D721Med (cell line): ENCODE data around the gene ARID1B.

Experiments used
- DNase-seq: peaks from one replicate; pipeline ENCODE4 v3.0.0; 2011; ENCODE audit warnings: low spot score; ENCODE audit not compliant: insufficient read length
- FAIRE-seq: peaks from 2 replicates; lab custom pipeline; 2011; peaks lifted over from hg19 to GRCh38; lab: Jason Lieb, UNC
- TF ChIP-seq, protein P1 (sequence below): IDR thresholded peaks from 2 replicates; pipeline ENCODE4 v1.5.1; 2012; ENCODE audit warnings: mild to moderate bottlenecking, control low read depth; ENCODE audit not compliant: insufficient read depth; ENCODE audit errors: missing control alignments

The ARID1B gene

DNA sequence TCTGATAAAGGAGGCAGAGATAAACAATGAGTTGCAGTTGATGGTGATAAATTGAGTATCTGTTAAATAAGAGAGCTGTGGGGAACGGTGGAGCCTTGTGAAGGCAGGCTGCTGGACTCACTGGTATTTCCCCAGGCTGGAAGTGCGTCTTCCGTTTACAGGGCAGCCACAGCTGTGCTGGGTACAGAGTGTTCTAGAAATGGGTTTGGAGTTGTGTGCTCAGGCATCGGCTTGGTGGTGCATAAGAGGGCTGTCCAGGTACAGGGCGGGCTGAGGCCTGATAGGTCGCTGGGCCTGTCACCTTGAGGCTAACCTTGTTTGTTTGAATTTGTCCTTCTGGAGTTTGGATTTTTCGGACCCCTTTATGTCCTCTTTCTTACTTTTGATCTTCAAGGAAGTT is 39.3 kb downstream of the ARID1B start:
- FAIRE-seq = no peak
- TF ChIP-seq, protein P1, sequence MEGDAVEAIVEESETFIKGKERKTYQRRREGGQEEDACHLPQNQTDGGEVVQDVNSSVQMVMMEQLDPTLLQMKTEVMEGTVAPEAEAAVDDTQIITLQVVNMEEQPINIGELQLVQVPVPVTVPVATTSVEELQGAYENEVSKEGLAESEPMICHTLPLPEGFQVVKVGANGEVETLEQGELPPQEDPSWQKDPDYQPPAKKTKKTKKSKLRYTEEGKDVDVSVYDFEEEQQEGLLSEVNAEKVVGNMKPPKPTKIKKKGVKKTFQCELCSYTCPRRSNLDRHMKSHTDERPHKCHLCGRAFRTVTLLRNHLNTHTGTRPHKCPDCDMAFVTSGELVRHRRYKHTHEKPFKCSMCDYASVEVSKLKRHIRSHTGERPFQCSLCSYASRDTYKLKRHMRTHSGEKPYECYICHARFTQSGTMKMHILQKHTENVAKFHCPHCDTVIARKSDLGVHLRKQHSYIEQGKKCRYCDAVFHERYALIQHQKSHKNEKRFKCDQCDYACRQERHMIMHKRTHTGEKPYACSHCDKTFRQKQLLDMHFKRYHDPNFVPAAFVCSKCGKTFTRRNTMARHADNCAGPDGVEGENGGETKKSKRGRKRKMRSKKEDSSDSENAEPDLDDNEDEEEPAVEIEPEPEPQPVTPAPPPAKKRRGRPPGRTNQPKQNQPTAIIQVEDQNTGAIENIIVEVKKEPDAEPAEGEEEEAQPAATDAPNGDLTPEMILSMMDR = no peak
- DNase-seq = no peak

DNA sequence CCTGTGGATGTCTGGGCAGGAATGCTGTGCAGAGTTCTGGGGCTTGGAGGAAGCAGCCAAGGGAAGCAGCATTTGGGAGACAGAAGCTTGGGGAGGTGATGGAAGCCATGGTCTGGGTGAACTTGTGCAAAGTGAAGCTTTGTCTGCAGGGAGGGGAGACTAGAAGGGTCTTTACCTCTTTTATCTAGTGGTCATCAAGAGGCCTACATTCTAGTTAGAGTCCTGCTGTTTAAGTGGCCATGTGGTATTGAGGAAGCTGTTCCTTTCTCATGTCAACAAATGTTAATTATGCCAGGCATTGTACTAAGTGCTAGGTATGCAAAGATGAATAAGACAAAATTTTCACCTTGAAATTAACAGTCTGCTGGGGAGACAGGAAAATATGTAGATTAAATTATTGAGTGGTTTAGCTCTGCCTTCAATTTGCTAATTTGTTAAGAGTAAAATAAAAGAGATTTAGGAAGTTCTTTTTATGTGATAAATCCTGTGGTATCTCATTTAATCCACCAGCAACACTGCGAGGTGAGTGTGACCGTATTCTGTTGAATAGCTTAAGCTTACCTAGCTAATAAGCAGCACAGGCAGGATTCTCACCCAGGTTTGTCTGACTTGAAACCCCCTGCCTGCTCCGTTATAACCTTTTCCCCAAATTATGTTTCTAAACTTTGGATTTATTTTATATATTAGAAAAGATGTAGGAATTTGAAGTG is 43.1 kb downstream of the ARID1B start:
- FAIRE-seq (no peak), DNase-seq (no peak)
- TF ChIP-seq, protein P1 = no peak

DNA sequence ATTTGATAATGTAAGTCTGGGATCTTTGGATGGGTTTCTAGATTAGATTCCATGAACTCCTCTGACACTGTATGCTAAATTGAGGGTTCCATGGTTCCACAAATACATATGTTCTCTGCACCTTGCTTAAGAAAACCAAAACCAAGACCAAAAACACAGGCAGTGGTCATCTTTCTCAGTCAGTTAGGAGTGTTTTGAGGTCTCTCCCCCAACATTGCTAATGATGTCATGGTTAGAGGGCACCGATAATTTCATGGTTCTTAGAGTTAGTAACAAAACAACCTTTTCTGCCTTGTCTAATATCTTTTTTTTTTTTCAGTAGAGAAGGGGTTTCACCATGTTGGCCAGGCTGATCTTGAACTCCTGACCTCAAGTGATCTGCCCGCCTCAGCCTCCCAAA is 44.5 kb downstream of the ARID1B start:
- TF ChIP-seq, protein P1 = no peak
- FAIRE-seq (no peak), DNase-seq (no peak)

DNA sequence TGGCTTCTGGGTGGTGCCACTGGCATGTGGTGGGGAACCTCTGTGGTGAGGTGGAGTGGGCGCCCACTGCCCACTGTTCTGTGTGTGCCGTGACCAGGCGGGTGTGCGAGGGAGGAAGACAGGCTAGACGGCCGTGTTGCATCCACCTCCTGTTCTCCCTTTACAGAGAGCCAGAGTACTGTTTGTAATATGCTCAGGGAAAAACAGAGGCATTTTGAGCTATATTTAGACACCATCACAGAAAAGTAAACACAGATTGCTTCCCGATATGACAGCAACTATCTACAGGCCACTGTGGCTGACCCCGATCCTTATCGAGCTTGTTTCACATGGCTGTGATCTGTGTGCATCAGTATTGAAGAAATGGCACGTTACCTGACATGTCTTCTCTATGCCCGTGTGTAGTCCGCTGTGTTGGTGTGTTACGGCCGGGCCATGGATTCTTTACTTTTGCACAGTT is 45.6 kb downstream of the ARID1B start:
- TF ChIP-seq, protein P1 = no peak
- no peak for DNase-seq
- FAIRE-seq = no peak

DNA sequence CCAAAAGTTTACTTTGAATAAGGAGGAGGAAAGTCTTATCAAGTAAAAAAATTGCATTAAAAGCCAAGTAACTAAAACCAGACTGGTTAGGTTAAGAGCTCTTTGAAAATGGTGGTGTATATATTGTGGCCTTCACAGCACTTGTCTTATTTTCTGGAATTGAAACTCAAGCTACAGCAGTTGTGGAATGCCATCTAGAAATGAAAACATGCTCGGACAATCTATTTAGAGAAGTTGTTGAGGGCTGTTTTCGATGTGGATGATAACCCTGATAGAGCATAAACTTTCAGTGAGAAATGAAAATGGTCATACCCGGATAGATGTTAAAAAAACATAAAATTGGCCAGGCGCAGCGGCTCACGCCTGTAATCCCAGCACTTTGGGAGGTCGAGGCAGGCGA is 47.0 kb downstream of the ARID1B start:
- DNase-seq (no peak), FAIRE-seq (no peak)
- TF ChIP-seq, protein P1 = no peak

DNA sequence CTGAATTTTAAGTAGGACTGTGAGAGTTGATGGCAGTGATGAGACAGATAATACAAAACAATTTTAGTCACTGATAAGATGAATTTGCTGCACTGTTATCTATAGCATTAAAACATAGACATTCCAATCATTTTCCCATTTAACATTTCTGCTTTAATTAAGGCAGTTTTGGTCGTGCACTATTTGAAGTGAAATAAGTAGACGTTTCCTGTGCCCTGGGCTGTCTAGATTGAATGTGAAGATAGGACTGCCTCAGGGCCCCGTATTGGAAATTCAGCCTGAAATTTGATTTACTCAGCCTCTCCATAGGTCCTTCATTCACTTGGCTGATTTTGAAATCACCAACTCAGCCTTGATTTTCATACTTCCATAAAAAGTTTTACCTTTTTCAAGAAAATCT is 48.3 kb downstream of the ARID1B start:
- TF ChIP-seq, protein P1 = no peak
- FAIRE-seq (no peak), DNase-seq (no peak)

DNA sequence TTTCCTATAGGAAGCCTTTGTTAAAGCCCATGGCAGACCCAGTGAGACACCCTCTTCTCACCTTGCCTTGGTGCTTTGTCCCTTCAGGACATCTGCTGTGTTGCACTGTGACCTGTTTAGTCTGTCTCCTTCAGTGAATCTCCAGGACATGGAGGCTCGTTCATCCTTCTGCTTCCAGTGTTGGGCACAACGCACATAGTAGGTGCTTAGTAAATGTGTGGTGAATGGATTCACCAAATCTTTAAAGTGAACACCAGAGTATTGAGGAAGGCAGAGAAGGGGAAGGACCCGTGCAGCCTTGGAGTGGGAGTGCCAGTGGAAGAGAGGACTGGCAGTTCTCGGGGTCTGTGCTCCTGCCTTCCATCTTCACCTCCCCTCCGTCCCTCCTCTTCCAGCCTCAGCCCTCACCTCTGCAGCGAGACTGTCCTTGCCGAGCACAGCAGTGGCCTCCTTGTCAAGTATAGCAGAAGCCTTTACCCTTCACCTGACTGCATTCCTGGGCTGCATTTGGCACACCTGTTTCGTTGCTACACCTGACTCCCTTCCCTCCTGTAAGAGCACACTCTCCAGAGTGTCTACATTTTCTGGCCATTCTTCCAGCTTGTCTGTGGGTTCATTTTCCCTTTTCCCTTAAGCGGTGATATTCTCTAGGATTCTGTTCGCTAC is 49.2 kb downstream of the ARID1B start:
- TF ChIP-seq, protein P1 = no peak
- no peak for FAIRE-seq
- DNase-seq = no peak
